Measurements from ENCODE around the gene TAS2R1. TPM values are rescaled to one million over a fixed set of nuclear protein-coding genes. Genes with fewer than 3 reads are reported as not detected.

Gene TAS2R1
- polyA plus RNA-seq, 3 donors, result not detected

DNA sequence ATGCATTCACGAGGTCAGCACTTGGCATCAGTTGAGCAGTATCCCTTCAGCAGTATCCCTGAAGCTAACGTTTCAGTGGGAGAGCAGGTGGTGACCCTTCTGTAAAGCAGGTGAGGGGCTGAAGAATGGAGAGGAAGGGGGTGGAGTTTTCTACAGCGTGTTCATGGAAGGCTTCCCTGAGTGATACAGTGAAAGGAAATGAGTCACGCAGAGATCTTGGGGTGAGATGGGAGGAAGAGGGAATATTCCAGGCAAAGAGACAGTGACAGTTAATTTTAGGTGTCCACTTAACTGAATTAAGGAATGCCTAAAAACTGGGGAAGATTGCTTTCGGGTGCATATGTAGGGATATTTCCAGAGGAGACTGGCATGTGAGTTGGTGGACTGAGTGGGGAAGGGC, 25.7 kb downstream of the TAS2R1 start:
- H4K20me1 ChIP-seq (ENCODE audit: insufficient read depth, low read length), result no peaks in the 10 kb centered on the region
- 64% methylated on average over 5 of the region's 5 CpGs for WGBS (ENCODE audit: insufficient coverage)
- no peaks in the 10 kb centered on the region for H3K27me3 ChIP-seq (ENCODE audit: control insufficient read depth in 2 of 2, insufficient read depth in 2 of 2, low read length in 2 of 2)
- H2AFZ ChIP-seq (ENCODE audit: insufficient read depth, low read depth, low read length, poor library complexity, severe bottlenecking), result no peak overlapping the region
- no peak overlapping the region for H3K27ac ChIP-seq (ENCODE audit: low read depth in 1 of 2, low read length in 2 of 2)
- no peaks in the 10 kb centered on the region for H3K36me3 ChIP-seq (replicated peaks in 1 of 2; ENCODE audit: control insufficient read depth in 1 of 2, insufficient read depth in 2 of 2, low read length in 2 of 2)
- no peak overlapping the region for H3K9ac ChIP-seq (ENCODE audit: insufficient read depth, low read length, poor library complexity, severe bottlenecking)
- Mint-ChIP-seq H3K9me3 (peaks cover 0 to 11% (median 2%) of the 10 kb centered on the region in 7 donors), H3K4me3 (no peak overlapping the region), H3K4me1 (no peaks in the 10 kb centered on the region), H3K27ac (no peak overlapping the region), H3K27me3 (ENCODE audit: low read depth in 3 of 3) (peaks cover 0 to 4% (median 0%) of the 10 kb centered on the region in 3 donors), H3K36me3 (no peaks in the 10 kb centered on the region)
- H3K4me1 ChIP-seq (ENCODE audit: control insufficient read depth in 1 of 2, insufficient read depth in 2 of 2, low read length in 2 of 2), result no peaks in the 10 kb centered on the region
- TF ChIP-seq, protein P1, sequence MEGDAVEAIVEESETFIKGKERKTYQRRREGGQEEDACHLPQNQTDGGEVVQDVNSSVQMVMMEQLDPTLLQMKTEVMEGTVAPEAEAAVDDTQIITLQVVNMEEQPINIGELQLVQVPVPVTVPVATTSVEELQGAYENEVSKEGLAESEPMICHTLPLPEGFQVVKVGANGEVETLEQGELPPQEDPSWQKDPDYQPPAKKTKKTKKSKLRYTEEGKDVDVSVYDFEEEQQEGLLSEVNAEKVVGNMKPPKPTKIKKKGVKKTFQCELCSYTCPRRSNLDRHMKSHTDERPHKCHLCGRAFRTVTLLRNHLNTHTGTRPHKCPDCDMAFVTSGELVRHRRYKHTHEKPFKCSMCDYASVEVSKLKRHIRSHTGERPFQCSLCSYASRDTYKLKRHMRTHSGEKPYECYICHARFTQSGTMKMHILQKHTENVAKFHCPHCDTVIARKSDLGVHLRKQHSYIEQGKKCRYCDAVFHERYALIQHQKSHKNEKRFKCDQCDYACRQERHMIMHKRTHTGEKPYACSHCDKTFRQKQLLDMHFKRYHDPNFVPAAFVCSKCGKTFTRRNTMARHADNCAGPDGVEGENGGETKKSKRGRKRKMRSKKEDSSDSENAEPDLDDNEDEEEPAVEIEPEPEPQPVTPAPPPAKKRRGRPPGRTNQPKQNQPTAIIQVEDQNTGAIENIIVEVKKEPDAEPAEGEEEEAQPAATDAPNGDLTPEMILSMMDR (IDR thresholded peaks at IDR 0.05), result no peak
- intact Hi-C loops (cut with micrococcal nuclease), result no loop called here
- no peaks in the 10 kb centered on the region for H3K79me2 ChIP-seq (ENCODE audit: insufficient read depth, low read length)
- peaks cover 0 to 7% of the 10 kb centered on the region in 2 donors for H3K9me3 ChIP-seq (replicated peaks in 1 of 2; ENCODE audit: control insufficient read depth in 1 of 2, insufficient read depth in 1 of 2, low read length in 2 of 2)
- DNase-seq, result no peak
- H3K4me2 ChIP-seq (replicated peaks; ENCODE audit: extremely low read depth, low read length, poor library complexity, severe bottlenecking), result no peak overlapping the region
- H3K4me3 ChIP-seq (replicated peaks in 1 of 3; ENCODE audit: low read depth in 2 of 3, low read length in 3 of 3), result no peak overlapping the region

DNA sequence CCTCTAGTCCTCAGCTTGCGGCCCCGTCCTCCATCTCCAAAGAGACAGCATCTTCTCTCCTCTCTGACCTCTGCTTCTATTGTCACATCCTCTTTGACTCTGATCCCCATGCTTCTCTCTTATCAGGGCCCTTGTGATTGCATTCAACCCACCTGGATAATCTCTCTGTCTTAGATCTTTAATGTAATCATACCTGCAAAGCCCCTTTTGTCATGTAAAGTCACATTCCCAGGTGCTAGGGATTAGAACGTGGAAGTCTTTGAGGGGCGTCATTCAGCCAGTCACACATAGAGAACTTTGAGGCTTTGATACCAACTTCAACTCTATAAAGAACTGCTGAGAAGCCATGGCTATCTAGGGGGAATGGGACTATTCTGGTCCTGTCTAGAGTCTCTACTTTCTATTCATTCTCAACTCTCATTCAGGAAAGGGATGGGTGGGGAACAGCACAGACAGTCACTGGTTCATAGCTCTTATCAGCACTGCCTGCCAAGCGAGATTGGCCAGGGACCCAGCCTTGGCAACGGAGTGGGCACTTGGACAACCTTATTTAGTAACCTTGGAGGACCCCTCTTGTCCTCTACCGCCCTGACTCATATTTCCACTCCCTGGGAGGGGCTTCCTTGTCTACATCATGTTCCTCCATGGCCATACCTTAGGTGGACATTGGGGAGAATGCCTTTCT, 29.0 kb downstream of the TAS2R1 start:
- H4K20me1 ChIP-seq (ENCODE audit: insufficient read depth, low read length), result no peaks in the 10 kb centered on the region
- H3K4me3 ChIP-seq (replicated peaks in 1 of 3; ENCODE audit: low read depth in 2 of 3, low read length in 3 of 3), result no peak overlapping the region
- WGBS (ENCODE audit: insufficient coverage), result 82% methylated on average over 3 of the region's 7 CpGs
- TF ChIP-seq, protein P1 (IDR thresholded peaks at IDR 0.05), result no peak
- H3K27me3 ChIP-seq (ENCODE audit: control insufficient read depth in 2 of 2, insufficient read depth in 2 of 2, low read length in 2 of 2), result no peaks in the 10 kb centered on the region
- H3K27ac ChIP-seq (ENCODE audit: low read depth in 1 of 2, low read length in 2 of 2), result no peak overlapping the region
- no peak overlapping the region for H3K27ac Mint-ChIP-seq
- H3K27me3 Mint-ChIP-seq (ENCODE audit: low read depth in 3 of 3), result peaks cover 0 to 5% (median 4%) of the 10 kb centered on the region in 3 donors
- no peak overlapping the region for H2AFZ ChIP-seq (ENCODE audit: insufficient read depth, low read depth, low read length, poor library complexity, severe bottlenecking)
- peaks cover 0 to 11% (median 2%) of the 10 kb centered on the region in 7 donors for H3K9me3 Mint-ChIP-seq
- no peaks in the 10 kb centered on the region for H3K36me3 ChIP-seq (replicated peaks in 1 of 2; ENCODE audit: control insufficient read depth in 1 of 2, insufficient read depth in 2 of 2, low read length in 2 of 2)
- H3K9ac ChIP-seq (ENCODE audit: insufficient read depth, low read length, poor library complexity, severe bottlenecking), result no peak overlapping the region
- H3K36me3 Mint-ChIP-seq, result no peaks in the 10 kb centered on the region
- no peaks in the 10 kb centered on the region for H3K4me1 ChIP-seq (ENCODE audit: control insufficient read depth in 1 of 2, insufficient read depth in 2 of 2, low read length in 2 of 2)
- DNase-seq, result no peak
- no peak overlapping the region for H3K4me2 ChIP-seq (replicated peaks; ENCODE audit: extremely low read depth, low read length, poor library complexity, severe bottlenecking)
- no peaks in the 10 kb centered on the region for H3K79me2 ChIP-seq (ENCODE audit: insufficient read depth, low read length)
- H3K9me3 ChIP-seq (replicated peaks in 1 of 2; ENCODE audit: control insufficient read depth in 1 of 2, insufficient read depth in 1 of 2, low read length in 2 of 2), result peaks cover 0 to 7% of the 10 kb centered on the region in 2 donors
- no peak overlapping the region for H3K4me3 Mint-ChIP-seq
- no peaks in the 10 kb centered on the region for H3K4me1 Mint-ChIP-seq
- intact Hi-C loops (cut with micrococcal nuclease), result no loop called here
